ENCODE results near the gene PTGER1.
"Not testable (repeated sequence)": the region's sequence is repeated elsewhere in the genome, so short reads cannot be mapped to it uniquely, and the experiment has no call there.

DNA sequence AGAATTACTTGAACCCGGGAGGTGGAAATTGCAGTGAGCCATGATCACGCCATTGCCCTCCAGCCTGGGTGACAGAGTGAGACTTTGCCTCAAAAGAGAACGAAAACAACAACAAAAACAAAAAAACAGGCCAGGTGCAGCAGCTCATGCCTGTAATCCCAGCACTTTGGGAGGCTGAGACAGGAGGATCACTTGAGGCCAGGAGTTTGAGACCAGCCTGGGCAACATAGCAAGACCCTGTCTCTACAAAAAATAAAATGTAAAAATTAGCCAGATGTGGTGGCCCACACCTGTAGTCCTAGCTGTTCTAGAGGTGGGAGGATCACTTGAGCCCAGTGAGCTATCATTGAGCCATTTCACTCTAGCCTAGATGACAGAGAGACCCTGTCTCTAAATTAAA lies 22.9 kb downstream of the PTGER1 start:
- TF ChIP-seq, protein P1, sequence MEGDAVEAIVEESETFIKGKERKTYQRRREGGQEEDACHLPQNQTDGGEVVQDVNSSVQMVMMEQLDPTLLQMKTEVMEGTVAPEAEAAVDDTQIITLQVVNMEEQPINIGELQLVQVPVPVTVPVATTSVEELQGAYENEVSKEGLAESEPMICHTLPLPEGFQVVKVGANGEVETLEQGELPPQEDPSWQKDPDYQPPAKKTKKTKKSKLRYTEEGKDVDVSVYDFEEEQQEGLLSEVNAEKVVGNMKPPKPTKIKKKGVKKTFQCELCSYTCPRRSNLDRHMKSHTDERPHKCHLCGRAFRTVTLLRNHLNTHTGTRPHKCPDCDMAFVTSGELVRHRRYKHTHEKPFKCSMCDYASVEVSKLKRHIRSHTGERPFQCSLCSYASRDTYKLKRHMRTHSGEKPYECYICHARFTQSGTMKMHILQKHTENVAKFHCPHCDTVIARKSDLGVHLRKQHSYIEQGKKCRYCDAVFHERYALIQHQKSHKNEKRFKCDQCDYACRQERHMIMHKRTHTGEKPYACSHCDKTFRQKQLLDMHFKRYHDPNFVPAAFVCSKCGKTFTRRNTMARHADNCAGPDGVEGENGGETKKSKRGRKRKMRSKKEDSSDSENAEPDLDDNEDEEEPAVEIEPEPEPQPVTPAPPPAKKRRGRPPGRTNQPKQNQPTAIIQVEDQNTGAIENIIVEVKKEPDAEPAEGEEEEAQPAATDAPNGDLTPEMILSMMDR (conservative IDR thresholded peaks at IDR 0.05; ENCODE audit: low read depth, low read length): not testable (repeated sequence)
- TF ChIP-seq CEBPB (IDR thresholded peaks at IDR 0.05; ENCODE audit: low read depth, low read length); RFX5 (IDR thresholded peaks at IDR 0.05; ENCODE audit: low read depth, low read length); POLR2A (IDR thresholded peaks at IDR 0.05; ENCODE audit: low read depth, low read length); BHLHE40 (IDR thresholded peaks at IDR 0.05; ENCODE audit: low read depth, low read length); MXI1 (IDR thresholded peaks at IDR 0.05; ENCODE audit: borderline replicate concordance, low read depth, low read length); RAD21 (IDR thresholded peaks at IDR 0.05; ENCODE audit: low read length); RCOR1 (IDR thresholded peaks at IDR 0.05; ENCODE audit: insufficient replicate concordance, low read length); MAFK (IDR thresholded peaks at IDR 0.05; ENCODE audit: low read depth, low read length): not testable (repeated sequence)
- TF ChIP-seq, protein P2, sequence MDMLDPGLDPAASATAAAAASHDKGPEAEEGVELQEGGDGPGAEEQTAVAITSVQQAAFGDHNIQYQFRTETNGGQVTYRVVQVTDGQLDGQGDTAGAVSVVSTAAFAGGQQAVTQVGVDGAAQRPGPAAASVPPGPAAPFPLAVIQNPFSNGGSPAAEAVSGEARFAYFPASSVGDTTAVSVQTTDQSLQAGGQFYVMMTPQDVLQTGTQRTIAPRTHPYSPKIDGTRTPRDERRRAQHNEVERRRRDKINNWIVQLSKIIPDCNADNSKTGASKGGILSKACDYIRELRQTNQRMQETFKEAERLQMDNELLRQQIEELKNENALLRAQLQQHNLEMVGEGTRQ (IDR thresholded peaks at IDR 0.05; ENCODE audit: low read depth, low read length): not testable (repeated sequence)
